Panc1 (cell line): ENCODE measurements around the gene CEP164.

ENCODE experiments used
- POLR2AphosphoS5 ChIP-seq: IDR thresholded peaks from 2 replicates; pipeline ENCODE4 v1.6.1; 2012; ENCODE audit warnings: mild to moderate bottlenecking, low read depth, low read length, moderate library complexity
- TF ChIP-seq, protein P1 (sequence below): fragments of 450-650 bp; IDR thresholded peaks from 2 replicates; pipeline ENCODE4 v1.5.1; 2017; ENCODE audit warnings: mild to moderate bottlenecking
- TF ChIP-seq, protein P2 (sequence below), 2 experiments: IDR thresholded peaks; 2 replicates each; pipeline ENCODE4 v1.6.1; 2011 to 2012; ENCODE audit warnings: low read depth in 2 of 2, control low read depth in 1 of 2, low read length in 1 of 2, mild to moderate bottlenecking in 1 of 2, moderate library complexity in 1 of 2; ENCODE audit not compliant: insufficient read depth in 1 of 2

DNA sequence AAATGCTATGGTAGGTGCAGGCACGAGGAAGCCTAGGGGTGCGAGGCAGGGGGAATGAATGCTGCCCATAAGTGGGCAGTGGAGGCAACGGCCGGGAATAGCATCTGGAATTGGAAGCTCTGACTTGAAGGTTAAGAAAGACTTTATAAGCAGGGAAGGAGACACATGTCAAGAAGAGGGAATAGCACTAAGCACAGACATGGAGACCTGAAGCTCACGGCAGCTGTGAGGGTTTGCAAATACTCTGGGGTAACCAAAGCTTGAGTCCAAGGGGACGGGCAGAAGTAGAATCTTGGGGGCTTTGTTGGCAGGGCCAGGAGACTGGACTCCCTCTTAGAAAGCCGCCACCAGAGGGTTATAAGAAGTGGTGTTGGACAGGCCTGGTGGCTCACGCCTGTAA, 112.6 kb downstream of the CEP164 start:
- TF ChIP-seq, protein P1, sequence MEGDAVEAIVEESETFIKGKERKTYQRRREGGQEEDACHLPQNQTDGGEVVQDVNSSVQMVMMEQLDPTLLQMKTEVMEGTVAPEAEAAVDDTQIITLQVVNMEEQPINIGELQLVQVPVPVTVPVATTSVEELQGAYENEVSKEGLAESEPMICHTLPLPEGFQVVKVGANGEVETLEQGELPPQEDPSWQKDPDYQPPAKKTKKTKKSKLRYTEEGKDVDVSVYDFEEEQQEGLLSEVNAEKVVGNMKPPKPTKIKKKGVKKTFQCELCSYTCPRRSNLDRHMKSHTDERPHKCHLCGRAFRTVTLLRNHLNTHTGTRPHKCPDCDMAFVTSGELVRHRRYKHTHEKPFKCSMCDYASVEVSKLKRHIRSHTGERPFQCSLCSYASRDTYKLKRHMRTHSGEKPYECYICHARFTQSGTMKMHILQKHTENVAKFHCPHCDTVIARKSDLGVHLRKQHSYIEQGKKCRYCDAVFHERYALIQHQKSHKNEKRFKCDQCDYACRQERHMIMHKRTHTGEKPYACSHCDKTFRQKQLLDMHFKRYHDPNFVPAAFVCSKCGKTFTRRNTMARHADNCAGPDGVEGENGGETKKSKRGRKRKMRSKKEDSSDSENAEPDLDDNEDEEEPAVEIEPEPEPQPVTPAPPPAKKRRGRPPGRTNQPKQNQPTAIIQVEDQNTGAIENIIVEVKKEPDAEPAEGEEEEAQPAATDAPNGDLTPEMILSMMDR = no peak
- TF ChIP-seq, protein P2, sequence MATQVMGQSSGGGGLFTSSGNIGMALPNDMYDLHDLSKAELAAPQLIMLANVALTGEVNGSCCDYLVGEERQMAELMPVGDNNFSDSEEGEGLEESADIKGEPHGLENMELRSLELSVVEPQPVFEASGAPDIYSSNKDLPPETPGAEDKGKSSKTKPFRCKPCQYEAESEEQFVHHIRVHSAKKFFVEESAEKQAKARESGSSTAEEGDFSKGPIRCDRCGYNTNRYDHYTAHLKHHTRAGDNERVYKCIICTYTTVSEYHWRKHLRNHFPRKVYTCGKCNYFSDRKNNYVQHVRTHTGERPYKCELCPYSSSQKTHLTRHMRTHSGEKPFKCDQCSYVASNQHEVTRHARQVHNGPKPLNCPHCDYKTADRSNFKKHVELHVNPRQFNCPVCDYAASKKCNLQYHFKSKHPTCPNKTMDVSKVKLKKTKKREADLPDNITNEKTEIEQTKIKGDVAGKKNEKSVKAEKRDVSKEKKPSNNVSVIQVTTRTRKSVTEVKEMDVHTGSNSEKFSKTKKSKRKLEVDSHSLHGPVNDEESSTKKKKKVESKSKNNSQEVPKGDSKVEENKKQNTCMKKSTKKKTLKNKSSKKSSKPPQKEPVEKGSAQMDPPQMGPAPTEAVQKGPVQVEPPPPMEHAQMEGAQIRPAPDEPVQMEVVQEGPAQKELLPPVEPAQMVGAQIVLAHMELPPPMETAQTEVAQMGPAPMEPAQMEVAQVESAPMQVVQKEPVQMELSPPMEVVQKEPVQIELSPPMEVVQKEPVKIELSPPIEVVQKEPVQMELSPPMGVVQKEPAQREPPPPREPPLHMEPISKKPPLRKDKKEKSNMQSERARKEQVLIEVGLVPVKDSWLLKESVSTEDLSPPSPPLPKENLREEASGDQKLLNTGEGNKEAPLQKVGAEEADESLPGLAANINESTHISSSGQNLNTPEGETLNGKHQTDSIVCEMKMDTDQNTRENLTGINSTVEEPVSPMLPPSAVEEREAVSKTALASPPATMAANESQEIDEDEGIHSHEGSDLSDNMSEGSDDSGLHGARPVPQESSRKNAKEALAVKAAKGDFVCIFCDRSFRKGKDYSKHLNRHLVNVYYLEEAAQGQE (IDR thresholded peaks at IDR 0.05; ENCODE audit: insufficient read depth in 1 of 2, low read depth in 2 of 2, low read length in 1 of 2) = no peak
- TF ChIP-seq POLR2AphosphoS5 = no peak
